Measurements from ENCODE around the gene ACAP2.

DNA sequence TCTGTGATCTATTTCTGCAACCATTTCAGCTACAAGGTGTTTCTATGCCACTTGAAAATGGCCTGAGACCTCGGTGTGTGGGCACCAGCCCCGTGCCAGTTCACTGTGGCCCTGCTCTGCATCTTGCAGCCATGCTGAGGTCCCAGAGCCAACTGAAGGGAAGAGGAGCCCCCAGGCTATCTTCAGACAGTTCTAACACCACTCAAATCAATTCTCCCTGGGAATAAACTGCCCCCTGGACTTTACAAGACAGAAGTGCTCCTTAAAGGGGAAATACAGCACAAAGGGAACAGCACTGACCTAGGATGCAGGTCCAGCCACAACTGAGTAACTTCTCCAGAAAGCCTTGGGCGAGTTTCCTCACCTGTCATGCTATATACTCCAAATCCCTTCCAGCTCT is 175.7 kb downstream of the ACAP2 start:
- TF ChIP-seq, protein P1, sequence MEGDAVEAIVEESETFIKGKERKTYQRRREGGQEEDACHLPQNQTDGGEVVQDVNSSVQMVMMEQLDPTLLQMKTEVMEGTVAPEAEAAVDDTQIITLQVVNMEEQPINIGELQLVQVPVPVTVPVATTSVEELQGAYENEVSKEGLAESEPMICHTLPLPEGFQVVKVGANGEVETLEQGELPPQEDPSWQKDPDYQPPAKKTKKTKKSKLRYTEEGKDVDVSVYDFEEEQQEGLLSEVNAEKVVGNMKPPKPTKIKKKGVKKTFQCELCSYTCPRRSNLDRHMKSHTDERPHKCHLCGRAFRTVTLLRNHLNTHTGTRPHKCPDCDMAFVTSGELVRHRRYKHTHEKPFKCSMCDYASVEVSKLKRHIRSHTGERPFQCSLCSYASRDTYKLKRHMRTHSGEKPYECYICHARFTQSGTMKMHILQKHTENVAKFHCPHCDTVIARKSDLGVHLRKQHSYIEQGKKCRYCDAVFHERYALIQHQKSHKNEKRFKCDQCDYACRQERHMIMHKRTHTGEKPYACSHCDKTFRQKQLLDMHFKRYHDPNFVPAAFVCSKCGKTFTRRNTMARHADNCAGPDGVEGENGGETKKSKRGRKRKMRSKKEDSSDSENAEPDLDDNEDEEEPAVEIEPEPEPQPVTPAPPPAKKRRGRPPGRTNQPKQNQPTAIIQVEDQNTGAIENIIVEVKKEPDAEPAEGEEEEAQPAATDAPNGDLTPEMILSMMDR (IDR thresholded peaks at IDR 0.05; ENCODE audit: poor library complexity, severe bottlenecking): no peak
- TF ChIP-seq EP300 (conservative IDR thresholded peaks at IDR 0.05; ENCODE audit: poor library complexity, severe bottlenecking) (no peak), EZH2 (IDR thresholded peaks at IDR 0.05; ENCODE audit: borderline replicate concordance, insufficient read depth, low read length, poor library complexity, severe bottlenecking) (no peak), SMC3 (conservative IDR thresholded peaks at IDR 0.05; ENCODE audit: poor library complexity) (no peak)
- TF ChIP-seq, protein P2, sequence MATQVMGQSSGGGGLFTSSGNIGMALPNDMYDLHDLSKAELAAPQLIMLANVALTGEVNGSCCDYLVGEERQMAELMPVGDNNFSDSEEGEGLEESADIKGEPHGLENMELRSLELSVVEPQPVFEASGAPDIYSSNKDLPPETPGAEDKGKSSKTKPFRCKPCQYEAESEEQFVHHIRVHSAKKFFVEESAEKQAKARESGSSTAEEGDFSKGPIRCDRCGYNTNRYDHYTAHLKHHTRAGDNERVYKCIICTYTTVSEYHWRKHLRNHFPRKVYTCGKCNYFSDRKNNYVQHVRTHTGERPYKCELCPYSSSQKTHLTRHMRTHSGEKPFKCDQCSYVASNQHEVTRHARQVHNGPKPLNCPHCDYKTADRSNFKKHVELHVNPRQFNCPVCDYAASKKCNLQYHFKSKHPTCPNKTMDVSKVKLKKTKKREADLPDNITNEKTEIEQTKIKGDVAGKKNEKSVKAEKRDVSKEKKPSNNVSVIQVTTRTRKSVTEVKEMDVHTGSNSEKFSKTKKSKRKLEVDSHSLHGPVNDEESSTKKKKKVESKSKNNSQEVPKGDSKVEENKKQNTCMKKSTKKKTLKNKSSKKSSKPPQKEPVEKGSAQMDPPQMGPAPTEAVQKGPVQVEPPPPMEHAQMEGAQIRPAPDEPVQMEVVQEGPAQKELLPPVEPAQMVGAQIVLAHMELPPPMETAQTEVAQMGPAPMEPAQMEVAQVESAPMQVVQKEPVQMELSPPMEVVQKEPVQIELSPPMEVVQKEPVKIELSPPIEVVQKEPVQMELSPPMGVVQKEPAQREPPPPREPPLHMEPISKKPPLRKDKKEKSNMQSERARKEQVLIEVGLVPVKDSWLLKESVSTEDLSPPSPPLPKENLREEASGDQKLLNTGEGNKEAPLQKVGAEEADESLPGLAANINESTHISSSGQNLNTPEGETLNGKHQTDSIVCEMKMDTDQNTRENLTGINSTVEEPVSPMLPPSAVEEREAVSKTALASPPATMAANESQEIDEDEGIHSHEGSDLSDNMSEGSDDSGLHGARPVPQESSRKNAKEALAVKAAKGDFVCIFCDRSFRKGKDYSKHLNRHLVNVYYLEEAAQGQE (IDR thresholded peaks at IDR 0.05; ENCODE audit: borderline replicate concordance): no peak
